Aorta (tissue), 5 donors: ENCODE results near the gene HCAR3. TPM values are rescaled to one million over a fixed set of nuclear protein-coding genes. Genes with fewer than 3 reads are reported as not detected.
"Not testable (repeated sequence)": the region's sequence is repeated elsewhere in the genome, so short reads cannot be mapped to it uniquely, and the experiment has no call there.

Experiments used
- ATAC-seq: fragments of 200-7000 bp; cut with Tn5 transposase; one replicate; pipeline ENCODE4 v1.9.1; 2022; ENCODE audit warnings: moderate library complexity; ENCODE audit not compliant: low FRiP score
- DNase-seq, 2 donors: peaks; one replicate each; pipeline ENCODE4 v3.0.0-alpha.2; 2020
- H3K27ac ChIP-seq, 2 donors: one replicate each; pipeline ENCODE4 v1.5.1; 2013; ENCODE audit warnings: low read length in 2 of 2, mild to moderate bottlenecking in 2 of 2, moderate library complexity in 2 of 2, control low read depth in 1 of 2, inconsistent platforms in 1 of 2, low read depth in 1 of 2
- H3K27me3 ChIP-seq, 2 donors: one replicate each; pipeline ENCODE4 v1.6.1; 2013; ENCODE audit warnings: control low read depth in 1 of 2, low read length in 1 of 2, mild to moderate bottlenecking in 1 of 2, moderate library complexity in 1 of 2; ENCODE audit not compliant: insufficient read depth in 2 of 2, control insufficient read depth in 1 of 2
- H3K36me3 ChIP-seq, 2 donors: one replicate each; pipeline ENCODE4 v1.6.1; 2013; ENCODE audit warnings: control low read depth in 1 of 2, low read length in 1 of 2, mild to moderate bottlenecking in 1 of 2; ENCODE audit not compliant: insufficient read depth in 2 of 2, control insufficient read depth in 1 of 2
- H3K4me1 ChIP-seq, 2 donors: one replicate each; pipeline ENCODE4 v1.6.1; 2013; ENCODE audit warnings: low read length in 2 of 2, control low read depth in 1 of 2, mild to moderate bottlenecking in 1 of 2, moderate library complexity in 1 of 2; ENCODE audit not compliant: insufficient read depth in 2 of 2, control insufficient read depth in 1 of 2
- H3K4me3 ChIP-seq, 2 donors: one replicate each; pipeline ENCODE4 v1.5.1; 2013; ENCODE audit warnings: low read length in 2 of 2, control low read depth in 1 of 2, mild to moderate bottlenecking in 1 of 2
- H3K9me3 ChIP-seq: one replicate; pipeline ENCODE4 v1.6.1; 2013; ENCODE audit warnings: mild to moderate bottlenecking, low read length; ENCODE audit not compliant: control insufficient read depth
- WGBS, 2 donors: extraction: QIAGEN DNeasy Blood & Tissue Kit; methylation state at CpG; one replicate each; pipeline ENCODE4 v1.1.7; 2013; 5-methylcytosine and 5-hydroxymethylcytosine counted together
- intact Hi-C, 2 donors: fragments of 100-400 bp; cut with DNase I; formaldehyde crosslinking; loops; one replicate each; pipeline versions ENCODE4 v1.14.2 to v1.15.0; 2022
- polyA plus RNA-seq, 2 donors: library from polyadenylated mRNA; stranded (reverse); fragments of 200-250 nt; gene quantifications; one replicate each; pipeline ENCODE4 v1.2.3, GENCODE V29; 2013
- total RNA-seq, 2 donors: library from RNA; stranded (reverse); fragmentation: NEBNext Ultra II Directional; extraction: Animal tissue kit (Norgen Biotek cat#: 25700); gene quantifications; one replicate each; pipeline ENCODE4 v1.2.1, GENCODE V29; 2021
- donor health status: healthy with polysubstance abuse.
- donor health status: Bipolar disorder and iron deficiency.
- donor health status: DM: no; HTN: no; CAD: no.
- donor health status: DM: no; HTN: no; CAD: no.
- donor health status: DM: yes; HTN: yes; CAD: no.

The HCAR3 gene
- total and polyA plus RNA-seq, 4 donors = 0.29 to 1.2 TPM; not detected in 2

DNA sequence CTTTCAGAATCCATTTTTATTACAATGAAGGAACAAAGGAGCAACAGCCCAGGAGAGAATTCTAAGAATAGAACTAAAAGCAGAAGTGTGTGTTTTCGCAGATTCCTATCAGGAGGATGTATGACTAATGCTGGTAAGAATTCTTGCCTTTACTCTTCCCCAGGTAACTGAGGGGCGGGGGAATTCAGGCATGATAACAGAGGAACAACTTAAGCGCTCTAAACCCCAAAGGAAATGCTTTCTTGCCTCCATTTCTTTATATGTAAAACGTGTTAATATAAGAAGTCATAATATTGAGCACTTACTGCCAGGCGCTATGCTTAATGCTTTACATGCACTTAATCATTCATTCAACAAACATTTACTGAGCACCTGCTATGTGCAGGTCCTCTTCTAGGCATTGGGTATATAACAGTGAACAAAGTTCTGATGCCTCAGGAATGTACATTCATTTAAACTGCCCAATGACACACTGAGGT lies 9.5 kb upstream of the HCAR3 start:
- H3K36me3 ChIP-seq = no peaks in the 10 kb centered on the region
- DNase-seq = no peak
- no peaks in the 10 kb centered on the region for H3K27me3 ChIP-seq
- no peak for ATAC-seq
- intact Hi-C loops = no loop called here
- H3K4me3 ChIP-seq = no peak overlapping the region
- H3K9me3 ChIP-seq = no peaks in the 10 kb centered on the region
- no peak overlapping the region for H3K27ac ChIP-seq
- WGBS, 2 donors = 55 to 56% methylated on average over 5 of the region's 5 CpGs
- H3K4me1 ChIP-seq = no peaks in the 10 kb centered on the region

GRCh38 chr12:122725452-122726079 lies 9.0 kb upstream of the HCAR3 start:
- no peak for ATAC-seq
- 78 to 83% methylated on average over 6 of the region's 6 CpGs for WGBS, 2 donors
- H3K27ac ChIP-seq = no peak overlapping the region
- H3K27me3 ChIP-seq = no peaks in the 10 kb centered on the region
- no peaks in the 10 kb centered on the region for H3K4me1 ChIP-seq
- H3K9me3 ChIP-seq = no peaks in the 10 kb centered on the region
- H3K4me3 ChIP-seq = no peak overlapping the region
- H3K36me3 ChIP-seq = no peaks in the 10 kb centered on the region
- no peak for DNase-seq
- intact Hi-C loops = no loop called here

DNA sequence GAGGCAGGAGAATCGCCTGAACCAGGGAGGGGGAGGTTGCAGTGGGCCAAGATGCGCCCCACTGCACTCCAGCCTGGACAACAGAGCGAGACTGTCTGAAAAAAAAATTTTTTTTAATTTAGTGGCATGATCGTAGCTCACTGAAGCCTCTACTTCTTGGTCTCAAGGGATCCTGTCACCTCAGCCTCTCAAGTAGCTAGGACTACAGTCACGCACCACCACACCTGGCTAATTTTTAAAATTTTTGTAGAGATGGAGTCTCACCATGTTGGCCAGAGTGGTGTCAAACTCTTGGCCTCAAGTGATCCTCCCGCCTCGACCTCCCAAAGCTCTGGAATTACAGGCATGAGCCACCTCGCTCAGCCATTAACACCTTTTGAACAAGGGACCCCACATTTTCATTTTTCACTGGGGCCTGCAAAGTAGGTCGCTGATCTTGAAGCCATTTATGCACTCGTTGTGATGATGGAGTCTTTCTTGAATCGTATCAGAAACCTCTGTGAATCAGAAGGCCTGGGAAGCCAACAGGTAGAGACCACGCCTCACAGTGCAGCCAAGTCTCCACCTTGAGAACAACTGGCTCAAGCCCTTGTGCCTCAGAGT lies 8.1 kb upstream of the HCAR3 start:
- intact Hi-C loops = no loop called here
- no peaks in the 10 kb centered on the region for H3K9me3 ChIP-seq
- no peaks in the 10 kb centered on the region for H3K36me3 ChIP-seq
- H3K4me1 ChIP-seq = no peaks in the 10 kb centered on the region
- H3K4me3 ChIP-seq = no peak overlapping the region
- DNase-seq (no peak), ATAC-seq (no peak)
- 87 to 91% methylated on average over 12 of the region's 12 CpGs for WGBS, 2 donors
- no peak overlapping the region for H3K27ac ChIP-seq
- H3K27me3 ChIP-seq = no peaks in the 10 kb centered on the region

DNA sequence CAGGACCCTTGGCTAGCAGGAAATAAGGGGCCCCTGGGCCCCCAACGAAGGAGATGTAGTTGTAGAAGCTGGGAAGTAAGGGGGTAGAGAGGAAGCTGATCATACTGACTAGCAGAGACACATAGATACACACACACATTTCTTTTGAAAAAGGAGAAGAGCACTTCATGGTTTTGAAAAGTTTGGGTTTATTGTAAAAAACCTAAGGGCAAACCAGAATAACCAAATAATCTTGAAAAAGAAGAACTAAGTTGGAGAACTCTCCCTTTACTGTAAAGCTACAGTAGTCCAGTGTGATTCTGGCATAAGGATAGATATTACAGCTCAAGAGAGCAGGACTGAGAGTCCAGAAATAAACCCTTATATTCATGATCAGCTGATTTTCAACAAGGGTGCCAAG lies 5.8 kb upstream of the HCAR3 start:
- Histone ChIP-seq H3K4me1 (no peaks in the 10 kb centered on the region), H3K27me3 (no peaks in the 10 kb centered on the region), H3K27ac (no peak overlapping the region), H3K36me3 (no peaks in the 10 kb centered on the region), H3K4me3 (no peak overlapping the region), H3K9me3 (no peaks in the 10 kb centered on the region)
- WGBS, 2 donors = 63 to 70% methylated on average over 1 of the region's 1 CpG
- no peak for DNase-seq
- ATAC-seq = no peak
- intact Hi-C loops = no loop called here

GRCh38 chr12:122721057-122721545 lies 4.5 kb upstream of the HCAR3 start:
- no peaks in the 10 kb centered on the region for H3K9me3 ChIP-seq
- H3K4me3 ChIP-seq = no peak overlapping the region
- H3K36me3 ChIP-seq = no peaks in the 10 kb centered on the region
- intact Hi-C loops = no loop called here
- no peak overlapping the region for H3K27ac ChIP-seq
- DNase-seq (no peak), ATAC-seq (no peak)
- no peaks in the 10 kb centered on the region for H3K4me1 ChIP-seq
- WGBS, 2 donors = 79% methylated on average over 11 of the region's 11 CpGs
- H3K27me3 ChIP-seq = no peaks in the 10 kb centered on the region

DNA sequence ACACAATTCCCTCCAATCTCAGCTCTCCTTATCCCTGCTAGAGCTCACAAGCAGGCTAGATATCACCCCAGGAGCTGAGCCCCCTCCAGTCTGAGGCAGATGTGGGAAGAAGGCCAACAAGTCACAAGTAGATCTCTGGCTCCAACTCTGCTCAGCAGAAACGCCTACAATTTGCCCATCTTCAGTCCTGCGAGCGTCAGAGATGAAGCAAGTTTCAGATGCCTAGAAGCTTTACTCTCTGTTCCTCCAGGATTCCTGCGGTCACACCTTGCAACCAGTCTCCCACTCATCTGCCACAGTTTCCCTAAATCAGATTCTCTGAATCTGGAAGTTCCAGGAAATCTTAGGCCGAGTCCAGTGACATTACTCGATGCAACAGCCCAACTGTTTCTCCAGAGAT lies 1.4 kb downstream of the HCAR3 start:
- H3K4me3 ChIP-seq, H3K27me3 ChIP-seq, DNase-seq, H3K4me1 ChIP-seq, intact Hi-C loops, H3K36me3 ChIP-seq, H3K27ac ChIP-seq, H3K9me3 ChIP-seq, ATAC-seq: not testable (repeated sequence)
- WGBS, 2 donors = 63 to 77% methylated on average over 6 of the region's 6 CpGs

GRCh38 chr12:122713491-122714188 lies 3.0 kb downstream of the HCAR3 start:
- H3K27me3 ChIP-seq, H3K4me1 ChIP-seq, ATAC-seq, H3K36me3 ChIP-seq, H3K4me3 ChIP-seq, H3K27ac ChIP-seq, DNase-seq, intact Hi-C loops, H3K9me3 ChIP-seq: not testable (repeated sequence)
- 73 to 79% methylated on average over 2 to 3 of the region's 10 CpGs for WGBS, 2 donors

DNA sequence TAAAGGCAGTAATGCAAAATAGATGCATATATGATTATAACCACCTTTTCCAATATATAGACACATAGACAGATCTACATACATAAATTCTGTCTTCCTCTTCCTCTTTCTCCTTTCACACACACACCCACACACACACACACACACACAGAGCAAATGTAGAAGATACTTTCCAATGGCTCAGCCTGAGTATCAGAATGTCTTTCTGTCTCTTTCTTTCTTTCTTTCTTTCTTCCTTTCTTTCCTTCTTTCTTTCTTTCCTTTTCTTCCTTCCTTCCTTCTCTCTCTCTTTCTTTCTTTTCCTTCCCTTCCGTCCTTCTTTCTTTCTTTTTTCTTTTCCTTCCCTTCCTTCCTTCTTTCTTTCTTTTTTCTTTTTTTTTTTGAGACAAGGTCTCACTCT lies 5.3 kb downstream of the HCAR3 start:
- H3K9me3 ChIP-seq, DNase-seq, H3K36me3 ChIP-seq, H3K4me1 ChIP-seq, H3K27me3 ChIP-seq, H3K4me3 ChIP-seq, ATAC-seq, intact Hi-C loops, H3K27ac ChIP-seq: not testable (repeated sequence)
- 73 to 84% methylated on average over 1 of the region's 1 CpG for WGBS, 2 donors
